HUES6 (cell line): ENCODE data around the gene PRKG1.

ENCODE experiments used
- H3K27ac ChIP-seq: 2 replicates; pipeline ENCODE4 v1.7.0; 2013; ENCODE audit warnings: low read depth, mild to moderate bottlenecking, low read length, inconsistent platforms
- H3K27me3 ChIP-seq: 2 replicates; pipeline ENCODE4 v1.6.1; 2013; ENCODE audit warnings: low read length; ENCODE audit not compliant: control insufficient read depth, insufficient read depth
- H3K36me3 ChIP-seq: 2 replicates; pipeline ENCODE4 v1.6.1; 2013; ENCODE audit warnings: low read length; ENCODE audit not compliant: control insufficient read depth, insufficient read depth
- H3K4me1 ChIP-seq: 2 replicates; pipeline ENCODE4 v1.6.1; 2013; ENCODE audit warnings: low read length; ENCODE audit not compliant: control insufficient read depth, insufficient read depth
- H3K4me3 ChIP-seq: 2 replicates; pipeline ENCODE4 v1.5.1; 2013; ENCODE audit warnings: low read depth, low read length
- H3K9ac ChIP-seq: one replicate; pipeline ENCODE4 v1.6.1; 2013; ENCODE audit warnings: mild to moderate bottlenecking, low read length
- H3K9me3 ChIP-seq: 2 replicates; pipeline ENCODE4 v1.6.1; 2013; ENCODE audit warnings: low read depth, low read length; ENCODE audit not compliant: control insufficient read depth, insufficient read depth

Gene PRKG1

GRCh38 chr10:51171946-51172345, 97.7 kb downstream of the PRKG1 start:
- Histone ChIP-seq H3K36me3 (no peaks in the 10 kb centered on the region), H3K4me1 (peaks cover 6% of the 10 kb centered on the region; the same call in 1 of the 2 replicates)

GRCh38 chr10:51176976-51177695, 102.8 kb downstream of the PRKG1 start:
- Histone ChIP-seq H3K36me3 (no peaks in the 10 kb centered on the region), H3K27ac (no peak overlapping the region), H3K9ac (no peak overlapping the region), H3K4me3 (no peak overlapping the region), H3K9me3 (no peaks in the 10 kb centered on the region), H3K27me3 (no peaks in the 10 kb centered on the region), H3K4me1 (no peaks in the 10 kb centered on the region)

More at GRCh38 chr10:51171946-51172345, 97.7 kb downstream of the PRKG1 start:
- Histone ChIP-seq H3K9me3 (no peaks in the 10 kb centered on the region), H3K27ac (no peak overlapping the region), H3K4me3 (no peak overlapping the region), H3K9ac (no peak overlapping the region), H3K27me3 (no peaks in the 10 kb centered on the region)

DNA sequence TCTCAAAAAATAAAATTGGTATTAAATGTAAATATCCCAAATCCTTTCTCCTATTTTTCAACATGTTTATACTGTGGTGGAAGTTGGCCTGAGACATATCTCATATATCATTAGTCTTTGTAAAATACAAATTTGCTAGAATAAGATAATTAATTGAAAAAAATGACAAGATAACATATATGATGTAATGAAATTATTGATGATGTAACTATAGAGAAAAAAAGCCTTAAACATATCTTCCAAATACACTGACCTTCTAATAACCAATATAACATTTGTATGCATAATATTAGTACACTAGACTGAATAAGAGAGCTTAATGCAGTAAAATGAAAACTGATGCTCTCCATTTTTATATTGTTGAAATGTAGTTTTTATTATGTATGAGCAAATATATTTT, 104.3 kb downstream of the PRKG1 start:
- H3K4me3 ChIP-seq = no peak overlapping the region

GRCh38 chr10:51180141-51180540, 105.9 kb downstream of the PRKG1 start:
- Histone ChIP-seq H3K4me3 (no peak overlapping the region), H3K4me1 (no peaks in the 10 kb centered on the region), H3K27me3 (no peaks in the 10 kb centered on the region), H3K36me3 (no peaks in the 10 kb centered on the region), H3K27ac (no peak overlapping the region), H3K9me3 (no peaks in the 10 kb centered on the region), H3K9ac (no peak overlapping the region)

More for the DNA sequence above, 104.3 kb downstream of the PRKG1 start:
- no peaks in the 10 kb centered on the region for H3K9me3 ChIP-seq
- no peaks in the 10 kb centered on the region for H3K36me3 ChIP-seq
- H3K9ac ChIP-seq = no peak overlapping the region
- no peak overlapping the region for H3K27ac ChIP-seq
- no peaks in the 10 kb centered on the region for H3K4me1 ChIP-seq
- H3K27me3 ChIP-seq = no peaks in the 10 kb centered on the region

DNA sequence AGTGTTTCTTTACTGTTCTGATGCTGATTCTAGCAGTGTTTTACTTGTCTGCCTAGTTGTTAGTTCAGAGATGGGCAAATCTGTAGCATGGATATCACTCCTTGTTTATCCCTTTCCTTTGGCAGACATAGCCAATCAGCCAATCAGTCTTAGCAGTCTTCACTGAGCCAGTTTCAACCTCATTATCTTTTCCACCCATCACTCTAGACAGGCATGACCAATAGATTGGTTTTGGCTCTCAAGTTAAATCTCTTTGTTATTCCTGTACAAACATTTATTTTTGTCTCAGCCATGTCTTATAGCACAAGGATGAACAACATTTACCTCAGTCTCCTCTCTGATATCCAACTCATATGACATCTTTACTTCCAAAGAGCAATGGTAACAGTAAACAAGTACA, 109.5 kb downstream of the PRKG1 start:
- no peak overlapping the region for H3K9ac ChIP-seq
- no peaks in the 10 kb centered on the region for H3K36me3 ChIP-seq
- H3K9me3 ChIP-seq = no peaks in the 10 kb centered on the region
- H3K4me3 ChIP-seq = no peak overlapping the region
- H3K4me1 ChIP-seq = no peaks in the 10 kb centered on the region
- no peak overlapping the region for H3K27ac ChIP-seq
- H3K27me3 ChIP-seq = no peaks in the 10 kb centered on the region

DNA sequence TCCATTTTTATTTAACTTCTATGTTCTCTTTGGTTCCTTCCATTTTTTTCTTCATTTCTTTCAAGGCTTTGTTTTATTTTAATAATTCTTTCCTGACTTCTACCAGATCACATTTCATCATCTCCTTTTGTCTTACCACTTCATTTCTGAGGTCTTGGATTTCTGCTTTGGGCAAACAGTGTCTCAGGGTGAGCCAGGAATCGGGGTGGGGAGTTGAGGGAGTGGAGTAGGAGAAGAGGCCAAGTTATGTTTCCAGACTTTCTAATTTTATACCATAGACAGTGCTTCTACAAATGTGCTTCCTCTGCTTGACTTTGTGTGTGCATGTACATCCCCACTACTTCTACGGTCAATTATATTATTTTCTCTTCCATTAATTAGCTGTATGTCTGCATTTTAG, 112.1 kb downstream of the PRKG1 start:
- Histone ChIP-seq H3K9ac (no peak overlapping the region), H3K36me3 (no peaks in the 10 kb centered on the region), H3K4me3 (no peak overlapping the region), H3K4me1 (no peaks in the 10 kb centered on the region), H3K27me3 (no peaks in the 10 kb centered on the region), H3K9me3 (no peaks in the 10 kb centered on the region), H3K27ac (no peak overlapping the region)

DNA sequence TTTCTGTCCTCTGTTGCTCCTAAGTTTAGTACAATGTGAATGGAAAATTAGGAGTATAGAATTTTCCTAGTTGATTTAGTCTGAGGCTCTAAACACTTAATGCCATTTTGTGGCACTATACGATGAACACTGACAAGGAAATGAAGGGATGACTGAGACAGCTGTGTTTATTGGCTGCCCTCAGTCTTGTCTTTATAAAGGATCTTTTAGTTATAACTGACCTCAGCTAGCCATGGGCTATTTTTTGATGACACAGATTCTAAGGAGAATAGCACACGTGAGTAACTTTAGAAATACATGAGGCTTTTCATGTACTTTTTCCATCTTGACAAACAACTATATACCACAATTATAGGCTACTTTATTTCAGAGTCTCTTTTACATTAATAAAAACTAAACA, 113.7 kb downstream of the PRKG1 start:
- Histone ChIP-seq H3K27ac (no peak overlapping the region), H3K9ac (no peak overlapping the region), H3K27me3 (no peaks in the 10 kb centered on the region), H3K9me3 (no peaks in the 10 kb centered on the region), H3K4me1 (no peaks in the 10 kb centered on the region), H3K36me3 (no peaks in the 10 kb centered on the region), H3K4me3 (no peak overlapping the region)

DNA sequence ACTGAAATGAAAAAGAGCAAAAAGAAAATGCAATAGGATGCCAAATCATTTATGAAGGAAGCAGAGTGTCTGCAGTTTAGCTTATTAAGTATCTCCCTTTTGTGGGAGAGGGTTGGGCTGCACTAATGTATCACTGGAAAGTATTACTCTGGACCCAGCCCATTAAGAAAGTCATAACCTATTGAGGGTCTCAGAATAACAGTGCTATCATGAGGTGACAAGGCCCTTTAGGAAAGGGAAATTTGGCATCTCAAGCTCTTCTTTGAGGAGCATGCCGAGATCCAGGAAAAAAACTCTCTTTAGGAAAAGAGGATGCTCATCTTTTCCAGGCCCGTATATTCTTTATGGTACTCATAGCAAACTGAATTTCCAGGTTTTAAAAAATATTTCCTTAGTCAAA, 114.6 kb downstream of the PRKG1 start:
- no peak overlapping the region for H3K9ac ChIP-seq
- no peak overlapping the region for H3K4me3 ChIP-seq
- no peaks in the 10 kb centered on the region for H3K4me1 ChIP-seq
- H3K27me3 ChIP-seq = no peaks in the 10 kb centered on the region
- no peaks in the 10 kb centered on the region for H3K9me3 ChIP-seq
- H3K36me3 ChIP-seq = no peaks in the 10 kb centered on the region
- H3K27ac ChIP-seq = no peak overlapping the region

DNA sequence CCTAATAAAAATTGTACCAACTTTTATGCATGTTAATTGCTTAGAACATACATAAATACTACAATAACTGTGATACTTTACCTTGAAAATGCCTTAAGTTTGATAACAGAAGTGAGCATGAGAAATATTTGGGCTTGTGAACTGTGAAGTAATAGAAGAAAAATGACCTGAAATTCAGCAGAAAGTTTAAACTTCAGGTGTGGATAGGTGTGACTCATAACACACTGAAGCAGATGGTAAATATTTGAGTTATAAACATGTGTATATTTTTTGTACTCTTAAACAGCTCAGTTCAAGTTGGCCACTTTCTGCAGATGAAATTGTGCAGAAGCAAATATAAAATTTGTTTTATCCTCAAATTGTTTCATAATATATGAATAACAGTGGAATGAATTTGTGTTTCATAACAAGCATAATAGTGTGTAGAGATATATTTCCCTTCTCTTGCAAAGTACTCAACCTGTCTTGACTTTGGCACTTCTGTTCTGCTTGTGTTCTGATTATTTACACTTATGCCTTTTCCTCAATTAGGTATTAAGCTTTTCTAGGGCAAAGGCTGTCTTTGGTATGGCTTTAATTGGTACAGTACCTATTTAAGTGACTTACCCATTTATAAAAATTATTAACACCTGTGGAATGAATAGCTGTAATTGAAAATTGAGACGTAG, 122.4 kb downstream of the PRKG1 start:
- Histone ChIP-seq H3K36me3 (no peaks in the 10 kb centered on the region), H3K27me3 (no peaks in the 10 kb centered on the region), H3K4me1 (no peaks in the 10 kb centered on the region), H3K4me3 (no peak overlapping the region), H3K9ac (no peak overlapping the region), H3K9me3 (no peaks in the 10 kb centered on the region), H3K27ac (no peak overlapping the region)

- Histone ChIP-seq H3K9ac (no peak overlapping the region), H3K27ac (no peak overlapping the region), H3K4me1 (peaks cover 3% of the 10 kb centered on the region; the same call in 1 of the 2 replicates), H3K27me3 (no peaks in the 10 kb centered on the region), H3K36me3 (no peaks in the 10 kb centered on the region), H3K4me3 (no peak overlapping the region), H3K9me3 (no peaks in the 10 kb centered on the region)
These were observed 123.9 kb downstream of the PRKG1 start for GRCh38 chr10:51198170-51198569.

DNA sequence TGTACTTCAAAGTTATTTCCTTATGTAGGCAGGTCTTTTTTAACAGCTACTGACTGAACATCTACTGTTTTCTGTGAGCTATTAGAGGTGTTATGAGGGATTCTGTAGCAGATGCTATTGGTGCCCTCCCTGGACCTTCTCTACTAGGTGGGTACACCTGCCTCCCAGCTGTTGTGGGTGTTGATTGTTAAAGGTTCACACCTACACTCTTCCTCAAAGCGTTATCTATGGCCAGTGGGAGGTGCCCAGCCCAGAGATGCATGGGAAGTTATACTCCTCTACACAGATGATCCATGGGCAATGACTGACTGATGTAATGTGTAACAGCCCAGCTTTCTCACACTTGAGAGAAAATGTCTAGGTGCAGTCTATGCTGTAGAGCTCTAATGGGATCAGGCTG, 127.7 kb downstream of the PRKG1 start:
- Histone ChIP-seq H3K4me1 (peaks cover 19% of the 10 kb centered on the region; the same call in 1 of the 2 replicates), H3K9ac (no peak overlapping the region), H3K27me3 (no peaks in the 10 kb centered on the region), H3K4me3 (no peak overlapping the region), H3K36me3 (no peaks in the 10 kb centered on the region), H3K27ac (no peak overlapping the region), H3K9me3 (no peaks in the 10 kb centered on the region)
